Fibroblast of skin of back (primary cell): ENCODE measurements around the gene RAB36.

Experiments used
- DNase-seq: peaks from one replicate; pipeline ENCODE4 v3.0.0-alpha.2; 2013

RAB36 gene

GRCh38 chr22:23206915-23207314 is 61.6 kb downstream of the RAB36 start:
- DNase-seq, result no peak

- DNase-seq, result no peak
Measured at GRCh38 chr22:23207729-23208393, 62.6 kb downstream of the RAB36 start.

DNA sequence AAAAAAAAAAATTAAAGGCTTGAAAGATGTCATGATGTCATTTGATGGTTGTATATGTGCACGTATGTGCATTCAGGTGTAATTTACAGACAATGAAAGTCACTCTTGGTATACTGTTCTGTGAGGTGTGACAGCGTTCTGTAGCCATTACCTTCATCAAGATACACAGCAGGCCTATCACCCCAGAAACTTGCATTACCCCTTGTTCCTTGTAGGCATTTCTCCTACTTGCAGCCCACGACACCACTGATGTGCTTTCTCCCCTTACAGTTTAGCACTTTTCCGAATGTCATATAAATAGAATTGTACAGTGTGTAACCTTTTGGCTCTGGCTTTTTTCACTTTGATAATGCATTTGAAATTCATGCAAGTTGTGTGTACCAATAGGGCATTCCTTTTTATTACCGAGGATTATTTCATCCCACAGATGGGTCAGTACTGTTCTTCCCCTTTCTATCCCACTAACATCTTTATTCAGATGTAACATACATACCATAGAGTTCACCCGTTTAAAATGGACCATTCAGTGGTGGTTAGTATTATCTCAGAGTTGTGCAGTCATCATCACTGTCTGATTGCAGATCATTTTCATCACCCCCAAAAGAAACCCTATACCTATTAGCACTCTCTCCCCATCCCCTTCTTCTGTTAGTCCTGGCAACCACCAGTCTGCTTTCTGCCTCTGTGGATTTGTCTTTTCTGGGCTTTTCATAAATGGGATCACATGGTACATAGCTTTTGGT is 65.3 kb downstream of the RAB36 start:
- DNase-seq, result no peak

DNA sequence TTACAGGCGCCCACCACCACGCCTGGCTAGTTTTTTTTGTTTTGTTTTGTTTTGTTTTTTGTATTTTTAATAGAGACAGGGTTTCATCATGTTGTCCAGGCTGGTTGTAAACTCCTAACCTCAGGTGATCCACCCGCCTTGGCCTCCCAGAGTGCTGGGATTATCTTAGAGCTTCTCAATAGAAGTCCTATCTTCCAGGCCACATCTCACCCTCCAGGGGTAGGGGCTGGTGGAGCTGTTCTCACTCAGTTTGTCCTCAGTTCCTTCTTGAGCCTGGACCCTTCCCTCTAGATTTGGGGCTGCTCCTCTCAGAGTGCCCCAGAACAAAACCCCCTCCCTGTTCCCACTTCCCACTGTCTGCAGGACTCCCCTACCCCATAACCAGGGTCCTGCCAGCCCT is 66.3 kb downstream of the RAB36 start:
- no peak for DNase-seq

DNA sequence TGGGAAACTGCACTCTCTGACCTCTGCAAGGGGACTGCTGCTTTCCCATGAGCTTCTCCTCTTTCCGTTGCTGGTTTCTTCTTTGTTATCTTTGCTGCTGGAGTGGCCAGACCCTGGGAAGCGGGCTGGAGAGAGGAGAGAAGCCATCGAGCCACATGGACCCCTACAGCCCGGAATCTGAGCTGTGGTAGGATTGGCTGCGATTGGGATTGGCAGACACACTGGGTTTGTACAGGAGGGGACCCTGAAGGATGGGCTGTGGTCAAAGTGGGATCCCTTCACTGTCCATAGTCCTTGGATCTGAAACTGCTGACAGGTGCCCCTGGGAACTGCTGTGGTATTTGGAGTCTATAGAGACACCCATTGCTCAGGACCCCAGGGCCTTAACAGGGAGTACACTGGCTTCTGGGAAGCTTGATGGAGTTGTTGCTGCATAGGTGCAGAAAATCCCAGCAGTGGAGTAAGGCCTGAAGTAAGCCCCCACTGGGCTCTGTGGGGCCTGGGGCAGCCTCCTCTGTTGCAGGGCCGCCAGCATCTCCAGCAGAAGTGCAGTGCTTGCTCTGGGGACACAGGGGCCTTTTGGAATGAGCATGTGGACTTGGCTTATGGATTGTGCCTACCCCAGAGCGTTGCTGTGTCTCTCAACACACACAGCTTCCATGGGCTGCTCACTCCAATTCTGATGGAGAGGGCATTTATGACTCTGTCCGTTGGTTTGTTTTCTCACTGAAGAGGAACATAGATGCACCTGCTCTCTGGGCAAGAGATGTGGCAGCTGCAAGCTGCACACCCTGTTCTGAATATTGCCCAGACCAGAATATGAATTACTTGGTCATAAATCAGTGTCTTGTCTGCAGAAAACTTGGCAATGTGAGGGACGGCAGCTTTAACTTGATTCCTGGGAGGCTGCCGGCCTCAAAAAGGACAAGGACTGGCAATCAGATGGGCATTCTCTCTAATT is 67.1 kb downstream of the RAB36 start:
- no peak for DNase-seq

DNA sequence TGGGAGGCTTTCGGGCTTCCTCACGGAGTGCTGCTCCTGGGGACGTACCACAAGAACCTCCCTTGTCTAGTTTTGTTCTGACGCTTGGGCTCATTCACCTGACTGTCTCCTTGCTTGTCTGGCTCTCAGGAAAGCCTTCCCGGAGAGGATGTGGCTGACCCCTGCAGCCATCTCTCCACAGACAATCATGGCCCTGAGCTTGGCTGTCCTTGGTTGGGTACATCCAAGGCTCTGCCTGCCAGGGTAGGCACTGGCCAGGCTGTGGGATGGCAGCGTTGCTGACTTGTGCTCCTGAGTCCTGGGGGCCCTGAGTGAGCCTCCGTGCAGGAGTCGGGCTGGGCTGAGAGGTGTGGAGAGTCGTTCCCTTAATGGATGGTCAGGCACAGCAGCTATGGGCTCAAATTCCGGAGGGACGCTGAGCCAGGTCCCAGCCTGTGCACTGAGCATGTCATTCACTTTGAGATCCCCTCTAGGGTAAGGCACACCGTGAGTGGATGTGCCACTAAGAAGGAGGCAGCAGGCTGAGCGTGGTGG is 67.8 kb downstream of the RAB36 start:
- DNase-seq, result no peak

DNA sequence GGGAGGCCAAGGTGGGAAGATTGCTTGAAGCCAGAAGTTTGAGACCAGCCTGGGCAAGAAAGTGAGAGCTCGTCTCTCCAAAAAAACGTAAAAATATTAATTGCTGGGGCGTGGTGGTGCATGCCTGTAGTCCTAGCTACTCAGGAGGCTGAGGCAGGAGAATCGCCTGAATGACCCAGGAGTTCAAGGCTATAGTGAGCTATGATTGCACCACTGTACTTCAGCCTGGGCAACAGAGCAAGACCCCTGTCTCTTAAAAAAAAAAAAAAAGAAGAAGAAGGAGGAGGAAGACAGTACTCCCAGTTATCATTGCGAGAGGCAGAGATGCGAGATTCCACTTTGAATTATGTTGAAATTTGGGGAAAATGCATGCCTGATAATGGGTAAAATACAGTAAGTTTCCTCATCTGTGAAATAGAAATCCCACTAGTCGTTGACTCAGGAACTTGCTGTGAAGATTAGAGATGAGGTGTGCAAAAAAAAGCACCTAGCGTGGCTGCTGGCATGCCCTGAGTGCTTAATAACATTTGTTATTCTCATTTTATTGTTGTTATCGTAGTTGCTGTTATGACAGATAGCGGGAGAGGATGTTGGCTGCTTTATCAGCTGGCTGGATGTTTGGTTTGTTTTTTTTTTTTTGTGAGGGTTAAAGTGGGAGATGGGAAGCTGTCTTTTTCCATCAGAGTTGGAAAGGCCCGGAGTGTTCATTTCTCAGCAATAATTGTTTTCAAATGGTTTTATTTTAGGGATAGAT is 68.5 kb downstream of the RAB36 start:
- no peak for DNase-seq
